Measurements from ENCODE around the gene DVL1. TPM values are rescaled to one million over a fixed set of nuclear protein-coding genes. Genes with fewer than 3 reads are reported as not detected.
"Not testable (repeated sequence)": the region's sequence is repeated elsewhere in the genome, so short reads cannot be mapped to it uniquely, and the experiment has no call there.

DVL1 gene
- total RNA-seq, 2 experiments from 2014 or later, result 29.1 to 30.7 TPM

GRCh38 chr1:1387098-1388077 is 38.2 kb upstream of the DVL1 start:
- peaks cover 3% of the 10 kb centered on the region for H3K4me1 Mint-ChIP-seq (ENCODE audit: low read depth)
- no peak overlapping the region for H3K4me3 Mint-ChIP-seq
- DNase-seq (no peak), ATAC-seq (no peak)
- no peaks in the 10 kb centered on the region for H3K27me3 Mint-ChIP-seq (ENCODE audit: low read depth)
- H3K9me3 Mint-ChIP-seq (ENCODE audit: insufficient read depth), result no peaks in the 10 kb centered on the region
- H3K36me3 Mint-ChIP-seq (ENCODE audit: low read depth), result peaks cover 60% of the 10 kb centered on the region
- H3K27ac Mint-ChIP-seq, result no peak overlapping the region
- ChIA-PET CTCF (no interaction called here), POLR2A (interaction anchor here (0.6 to 1.3 kb wide), 3 partner anchors 12 to 19 kb away, joined by 3 to 5 read pairs (median 4); partner anchors contain the start of gene AURKAIP1)

GRCh38 chr1:1385931-1386330 is 36.7 kb upstream of the DVL1 start:
- peaks cover 49% of the 10 kb centered on the region for H3K36me3 Mint-ChIP-seq (ENCODE audit: low read depth)
- H3K9me3 Mint-ChIP-seq (ENCODE audit: insufficient read depth), result no peaks in the 10 kb centered on the region
- H3K4me1 Mint-ChIP-seq (ENCODE audit: low read depth), result peaks cover 3% of the 10 kb centered on the region
- H3K27ac Mint-ChIP-seq, result no peak overlapping the region
- no peak overlapping the region for H3K4me3 Mint-ChIP-seq
- no peak for DNase-seq
- ATAC-seq, result no peak
- ChIA-PET CTCF (interaction anchor here (1.2 to 1.6 kb wide), 2 partner anchors 10 to 13 kb away, joined by 3 to 4 read pairs; partner anchors contain the start of gene CCNL2), POLR2A (no interaction called here)
- no peaks in the 10 kb centered on the region for H3K27me3 Mint-ChIP-seq (ENCODE audit: low read depth)

- not testable (repeated sequence) for H3K4me1 Mint-ChIP-seq (ENCODE audit: low read depth); DNase-seq; H3K27me3 Mint-ChIP-seq (ENCODE audit: low read depth); ATAC-seq; H3K9me3 Mint-ChIP-seq (ENCODE audit: insufficient read depth); H3K27ac Mint-ChIP-seq; H3K4me3 Mint-ChIP-seq
- CTCF ChIA-PET, result interaction anchor here (1.2 to 1.6 kb wide), 2 partner anchors 10 to 14 kb away, joined by 3 to 4 read pairs; partner anchors contain the start of gene CCNL2
- H3K36me3 Mint-ChIP-seq (ENCODE audit: low read depth), result peaks cover 43% of the 10 kb centered on the region
- POLR2A ChIA-PET, result interaction anchor here (0.9 kb wide), 1 partner anchor 15 kb away, joined by 3 read pairs; no protein-coding TSS in a partner anchor
Measured at GRCh38 chr1:1385339-1385738, 36.1 kb upstream of the DVL1 start.

- POLR2A ChIA-PET, result no interaction called here
Measured at GRCh38 chr1:1381294-1381693, 32.1 kb upstream of the DVL1 start.

GRCh38 chr1:1380860-1381259 is 31.6 kb upstream of the DVL1 start:
- ATAC-seq (no peak), DNase-seq (no peak)
- H3K4me1 Mint-ChIP-seq (ENCODE audit: low read depth), result peaks cover 8% of the 10 kb centered on the region
- no peak overlapping the region for H3K27ac Mint-ChIP-seq
- POLR2A ChIA-PET, result no interaction called here
- no peaks in the 10 kb centered on the region for H3K9me3 Mint-ChIP-seq (ENCODE audit: insufficient read depth)
- CTCF ChIA-PET, result no interaction called here
- H3K36me3 Mint-ChIP-seq (ENCODE audit: low read depth), result peaks cover 2% of the 10 kb centered on the region
- no peaks in the 10 kb centered on the region for H3K27me3 Mint-ChIP-seq (ENCODE audit: low read depth)
- H3K4me3 Mint-ChIP-seq, result no peak overlapping the region

More at GRCh38 chr1:1381294-1381693, 32.1 kb upstream of the DVL1 start:
- H3K4me3 Mint-ChIP-seq, result no peak overlapping the region
- ATAC-seq (no peak), DNase-seq (no peak)
- H3K4me1 Mint-ChIP-seq (ENCODE audit: low read depth), result peaks cover 5% of the 10 kb centered on the region
- CTCF ChIA-PET, result no interaction called here
- H3K27me3 Mint-ChIP-seq (ENCODE audit: low read depth), result no peaks in the 10 kb centered on the region
- no peak overlapping the region for H3K27ac Mint-ChIP-seq
- H3K36me3 Mint-ChIP-seq (ENCODE audit: low read depth), result peaks cover 6% of the 10 kb centered on the region
- no peaks in the 10 kb centered on the region for H3K9me3 Mint-ChIP-seq (ENCODE audit: insufficient read depth)

GRCh38 chr1:1377540-1378205 is 28.5 kb upstream of the DVL1 start:
- ChIA-PET CTCF (interaction anchor here (0.8 to 1.8 kb wide), 3 partner anchors 21 to 127 kb away, joined by 3 to 6 read pairs (median 3); partner anchors contain the start of gene CCNL2), POLR2A (interaction anchor here (4.4 kb wide), 1 partner anchor 21 kb away, joined by 41 read pairs; the partner anchor contains the start of gene CCNL2)
- DNase-seq, result no peak
- peaks cover 21% of the 10 kb centered on the region for H3K4me1 Mint-ChIP-seq (ENCODE audit: low read depth)
- peaks cover 13% of the 10 kb centered on the region for H3K36me3 Mint-ChIP-seq (ENCODE audit: low read depth)
- no peaks in the 10 kb centered on the region for H3K9me3 Mint-ChIP-seq (ENCODE audit: insufficient read depth)
- no peaks in the 10 kb centered on the region for H3K27me3 Mint-ChIP-seq (ENCODE audit: low read depth)
- no peak overlapping the region for H3K27ac Mint-ChIP-seq
- no peak overlapping the region for H3K4me3 Mint-ChIP-seq
- no peak for ATAC-seq

GRCh38 chr1:1376551-1377226 is 27.5 kb upstream of the DVL1 start:
- ChIA-PET POLR2A (interaction anchor here (0.8 to 4.4 kb wide), 2 partner anchors 22 to 28 kb away, joined by 3 to 41 read pairs; partner anchors contain the start of gene CCNL2), CTCF (interaction anchor here (0.8 to 2.5 kb wide), 4 partner anchors 22 to 128 kb away, joined by 3 to 8 read pairs (median 4); partner anchors contain the start of gene CCNL2)
- Mint-ChIP-seq H3K27me3 (ENCODE audit: low read depth) (no peaks in the 10 kb centered on the region), H3K4me3 (peak overlapping the region; percentile 90), H3K9me3 (ENCODE audit: insufficient read depth) (no peaks in the 10 kb centered on the region), H3K4me1 (ENCODE audit: low read depth) (peaks cover 28% of the 10 kb centered on the region), H3K36me3 (ENCODE audit: low read depth) (peaks cover 15% of the 10 kb centered on the region), H3K27ac (peak overlapping the region; percentile 85)
- ATAC-seq (no peak), DNase-seq (no peak)

GRCh38 chr1:1374929-1375662 is 25.9 kb upstream of the DVL1 start, which contains the start of gene AURKAIP1:
Gene AURKAIP1 (minus strand): TSS chr1:1375207. CDS start chr1:1374756, 451 bp downstream.
- CTCF ChIA-PET, result interaction anchor here (0.6 to 2.5 kb wide), 10 partner anchors 11 to 816 kb away, joined by 3 to 8 read pairs (median 6); partner anchors contain the start of genes CCNL2 and DVL1
- Mint-ChIP-seq H3K27ac (peak within 1 kb of the TSS; percentile 98), H3K4me3 (peak within 1 kb of the TSS; percentile 90), H3K36me3 (ENCODE audit: low read depth) (peaks cover 15% of the 10 kb centered on the region), H3K9me3 (ENCODE audit: insufficient read depth) (no peaks in the 10 kb centered on the region), H3K4me1 (ENCODE audit: low read depth) (peaks cover 40% of the 10 kb centered on the region), H3K27me3 (ENCODE audit: low read depth) (no peaks in the 10 kb centered on the region)
- POLR2A ChIA-PET, result interaction anchor here (0.7 to 4.4 kb wide), 14 partner anchors 12 to 361 kb away, joined by 3 to 41 read pairs (median 3); partner anchors contain the start of genes CCNL2, ISG15 and MRPL20
- DNase-seq, result peak; percentile 98
- peak; percentile 85 for ATAC-seq

GRCh38 chr1:1374589-1374928 is 25.3 kb upstream of the DVL1 start:
- Mint-ChIP-seq H3K9me3 (ENCODE audit: insufficient read depth) (no peaks in the 10 kb centered on the region), H3K36me3 (ENCODE audit: low read depth) (peaks cover 15% of the 10 kb centered on the region), H3K27ac (peak overlapping the region; percentile 98), H3K4me3 (peak overlapping the region; percentile 90), H3K4me1 (ENCODE audit: low read depth) (peaks cover 40% of the 10 kb centered on the region), H3K27me3 (ENCODE audit: low read depth) (no peaks in the 10 kb centered on the region)
- no peak for DNase-seq
- no peak for ATAC-seq
- CTCF ChIA-PET, result interaction anchor here (1.1 to 2.5 kb wide), 6 partner anchors 22 to 69 kb away, joined by 3 to 8 read pairs (median 6); partner anchors contain the start of genes CCNL2 and DVL1
- POLR2A ChIA-PET, result interaction anchor here (0.8 to 4.4 kb wide), 10 partner anchors 12 to 341 kb away, joined by 3 to 41 read pairs (median 4); partner anchors contain the start of genes CCNL2 and MRPL20

GRCh38 chr1:1373815-1374588 is 24.8 kb upstream of the DVL1 start:
- DNase-seq (no peak), ATAC-seq (no peak)
- POLR2A ChIA-PET, result interaction anchor here (0.8 to 4.4 kb wide), 3 partner anchors 14 to 252 kb away, joined by 3 to 41 read pairs (median 4); partner anchors contain the start of gene CCNL2
- CTCF ChIA-PET, result interaction anchor here (1.4 to 2.5 kb wide), 4 partner anchors 24 to 69 kb away, joined by 6 to 8 read pairs (median 8); partner anchors contain the start of genes CCNL2 and DVL1
- H3K4me1 Mint-ChIP-seq (ENCODE audit: low read depth), result peaks cover 40% of the 10 kb centered on the region
- peaks cover 15% of the 10 kb centered on the region for H3K36me3 Mint-ChIP-seq (ENCODE audit: low read depth)
- H3K9me3 Mint-ChIP-seq (ENCODE audit: insufficient read depth), result no peaks in the 10 kb centered on the region
- H3K27ac Mint-ChIP-seq, result peak overlapping the region; percentile 98
- no peaks in the 10 kb centered on the region for H3K27me3 Mint-ChIP-seq (ENCODE audit: low read depth)
- peak overlapping the region; percentile 90 for H3K4me3 Mint-ChIP-seq

Data from activated CD8-positive, alpha-beta T cell treated with anti-CD3 and anti-CD28 coated beads, Interleukin-2, amount 10 ng/mL, durations not matched to agents 7 days and 5 days (primary cell).